HepG2 (cell line): Measurements from ENCODE around the gene EFEMP2. TPM values are rescaled to one million over a fixed set of nuclear protein-coding genes. Genes with fewer than 3 reads are reported as not detected.

ENCODE experiments used
- ATAC-seq: fragments of 200-7000 bp; cut with Tn5 transposase; 3 replicates; pipeline ENCODE4 v1.9.1; 2020; ENCODE audit warnings: mild to moderate bottlenecking, moderate library complexity
- BruUV-seq: library from RNA; stranded (reverse); fragments of 400-500 nt; replicated peaks from 2 replicates; lab custom pipeline; 2021; lab: Mats Ljungman, UMichigan
- CTCF ChIA-PET: fragments of 300-600 bp; formaldehyde crosslinking; extraction: SDS; loops from one replicate; lab custom pipeline; 2021; ENCODE audit warnings: low total read pairs, inconsistent platforms, low intra/inter-chr PET ratio; lab: Yijun Ruan, JAX
- POLR2A ChIA-PET: fragments of 350-600 bp; sonication (Branson Sonifier 250); formaldehyde crosslinking; loops from one replicate; lab custom pipeline; 2020; ENCODE audit warnings: antibody characterized with exemption, inconsistent platforms; lab: Yijun Ruan, JAX
- DNase-seq: peaks from one replicate; pipeline ENCODE4 v3.0.0-alpha.2; 2015; ENCODE audit warnings: low spot score
- FAIRE-seq: peaks from 3 replicates; lab custom pipeline; 2011; peaks lifted over from hg19 to GRCh38; lab: Jason Lieb, UNC
- H2AFZ ChIP-seq: one replicate; pipeline ENCODE4 v1.6.1; 2011; ENCODE audit warnings: low read length, inconsistent platforms
- H3K27ac ChIP-seq: fragments of 300-600 bp; 3 replicates; pipeline ENCODE4 v1.8.0; 2011; ENCODE audit warnings: mixed run types, mild to moderate bottlenecking, mixed read lengths, low read length, inconsistent platforms; ENCODE audit not compliant: insufficient read depth; ENCODE audit errors: extremely low read length
- H3K27me3 ChIP-seq, 2 experiments: fragments of 200-600 bp in 1 of 2; 2 replicates in 1 of 2; 3 replicates in 1 of 2; pipeline versions ENCODE4 v1.6.0 to v1.8.0; 2011; ENCODE audit warnings: low read length in 2 of 2, mild to moderate bottlenecking in 2 of 2, moderate library complexity in 2 of 2, inconsistent platforms in 1 of 2; ENCODE audit not compliant: insufficient read depth in 2 of 2, control insufficient read depth in 1 of 2
- H3K36me3 ChIP-seq, 2 experiments: fragments of 200-600 bp in 1 of 2; replicated peaks in 1 of 2; 2 replicates in 1 of 2; 3 replicates in 1 of 2; pipeline versions ENCODE4 v1.5.1 to v1.8.0; 2011; ENCODE audit warnings: low read length in 2 of 2, inconsistent platforms in 1 of 2; ENCODE audit not compliant: insufficient read depth in 2 of 2, control insufficient read depth in 1 of 2
- H3K4me1 ChIP-seq: 2 replicates; pipeline ENCODE4 v1.5.1; 2012; ENCODE audit warnings: low read length, inconsistent platforms; ENCODE audit not compliant: insufficient read depth
- H3K4me2 ChIP-seq: 2 replicates; pipeline ENCODE4 v1.6.0; 2011; ENCODE audit warnings: low read depth, low read length, inconsistent platforms
- H3K4me3 ChIP-seq, 3 experiments: fragments of 200-600 bp in 1 of 3; sonication (generic), shearing (Covaris generic) in 1 of 3; replicated peaks in 1 of 3; 2 replicates each; pipeline ENCODE4 v1.5.1; 2011 to 2016; ENCODE audit warnings: low read length in 3 of 3, inconsistent platforms in 2 of 3, low read depth in 2 of 3, mild to moderate bottlenecking in 2 of 3, control low read depth in 1 of 3, mixed read lengths in 1 of 3; ENCODE audit not compliant: insufficient read depth in 1 of 3
- H3K79me2 ChIP-seq: one replicate; pipeline ENCODE4 v1.6.1; 2011; ENCODE audit warnings: low read length, inconsistent platforms; ENCODE audit not compliant: insufficient read depth
- H3K9ac ChIP-seq: 2 replicates; pipeline ENCODE4 v1.6.0; 2011; ENCODE audit warnings: mild to moderate bottlenecking, low read depth, low read length, inconsistent platforms; ENCODE audit not compliant: insufficient read depth
- H3K9me3 ChIP-seq: 2 replicates; pipeline ENCODE4 v1.5.1; 2012; ENCODE audit warnings: mild to moderate bottlenecking, low read length
- H4K20me1 ChIP-seq: 2 replicates; pipeline ENCODE4 v1.6.0; 2011; ENCODE audit warnings: inconsistent platforms, mild to moderate bottlenecking, low read length, moderate library complexity; ENCODE audit not compliant: insufficient read depth
- BRD4 ChIP-seq: sonication (generic); formaldehyde crosslinking; IDR thresholded peaks from 2 replicates; pipeline ENCODE4 v1.4.0; 2020; ENCODE audit warnings: missing genetic modification reagents
- NR2F2 ChIP-seq: IDR thresholded peaks from 2 replicates; pipeline ENCODE4 v1.6.1; 2012; ENCODE audit warnings: low read depth, inconsistent platforms, borderline replicate concordance
- POLR2G ChIP-seq: fragments of 200-400 bp; formaldehyde crosslinking; IDR thresholded peaks from 2 replicates; pipeline ENCODE4 v1.6.1; 2018; ENCODE audit warnings: mild to moderate bottlenecking, low read depth, low read length, moderate library complexity
- SIN3B ChIP-seq: fragments of 150-350 bp; IDR thresholded peaks from 2 replicates; pipeline ENCODE4 v1.6.1; 2014; ENCODE audit warnings: low read length
- ZMAT3 ChIP-seq: sonication (generic); formaldehyde crosslinking; conservative IDR thresholded peaks from 2 replicates; pipeline ENCODE4 v1.7.0; 2021; ENCODE audit warnings: missing genetic modification reagents
- ZNF12 ChIP-seq: sonication (generic); formaldehyde crosslinking; IDR thresholded peaks from 2 replicates; pipeline ENCODE4 v1.5.0; 2020; ENCODE audit warnings: missing genetic modification reagents
- ZNF883 ChIP-seq: sonication (generic); formaldehyde crosslinking; IDR thresholded peaks from 2 replicates; pipeline ENCODE4 v1.5.1; 2020; ENCODE audit warnings: mild to moderate bottlenecking, missing genetic modification reagents; ENCODE audit errors: not compliant biosample characterization
- WGBS: methylation state at CpG from one replicate; pipeline ENCODE4 v1.1.6; 2017; ENCODE audit warnings: low lambda C conversion rate; 5-methylcytosine and 5-hydroxymethylcytosine counted together
- in situ Hi-C: cut with HindIII; loops from 2 replicates; pipeline ENCODE4 v1.10.0; 2017; ENCODE audit warnings: low pct_unique_long_range_greater_than_20kb; ENCODE audit not compliant: extremely low pct_ligation_motif_present
- intact Hi-C: fragments of 100-400 bp; cut with micrococcal nuclease; formaldehyde crosslinking; loops from one replicate; pipeline ENCODE4 v1.10.0; 2022; ENCODE audit not compliant: unreplicated experiment
- polyA plus RNA-seq, 8 experiments: library from polyadenylated mRNA; depleted of rRNA in 3 of 8; stranded (reverse) in 7 of 8; unstranded in 1 of 8; fragments of >200 nt; fragmentation: Illumina TruSeq in 4 of 8; extraction: Trizol in 4 of 8; gene quantifications; 2 replicates each; pipeline versions ENCODE4 v1.2.1 to v1.2.3, GENCODE V29; 2011 to 2016; ENCODE audit warnings: low read depth in 4 of 8, missing spikeins in 1 of 8, mixed read lengths in 1 of 8; ENCODE audit not compliant: insufficient read depth in 1 of 8
- total RNA-seq, 5 experiments: library from RNA; depleted of rRNA; stranded (reverse); fragments of >200 nt; fragmentation: Illumina TruSeq; extraction: Trizol; gene quantifications; 2 replicates each; pipeline ENCODE4 v1.2.3, GENCODE V29; 2016; ENCODE audit warnings: low read depth in 1 of 5
- TF ChIP-seq, protein P1 (sequence below): sonication (generic); formaldehyde crosslinking; IDR thresholded peaks from 2 replicates; pipeline ENCODE4 v1.4.0; 2020; ENCODE audit warnings: missing genetic modification reagents, mild to moderate bottlenecking, borderline replicate concordance
- TF ChIP-seq, protein P2 (sequence below): sonication (generic); formaldehyde crosslinking; IDR thresholded peaks from 2 replicates; pipeline ENCODE4 v1.4.0; 2020; ENCODE audit warnings: missing genetic modification reagents
- TF ChIP-seq, protein P3 (sequence below): sonication (generic); formaldehyde crosslinking; IDR thresholded peaks from one replicate; pipeline ENCODE4 v1.5.1; 2020; ENCODE audit warnings: mild to moderate bottlenecking, missing genetic modification reagents; ENCODE audit errors: not compliant biosample characterization

Gene EFEMP2
- total and polyA plus RNA-seq, 2 of the 13 experiments (the other 11 are each of a cell fraction or from before 2014, with no cell fraction given) = 7.4 to 29.7 TPM

DNA sequence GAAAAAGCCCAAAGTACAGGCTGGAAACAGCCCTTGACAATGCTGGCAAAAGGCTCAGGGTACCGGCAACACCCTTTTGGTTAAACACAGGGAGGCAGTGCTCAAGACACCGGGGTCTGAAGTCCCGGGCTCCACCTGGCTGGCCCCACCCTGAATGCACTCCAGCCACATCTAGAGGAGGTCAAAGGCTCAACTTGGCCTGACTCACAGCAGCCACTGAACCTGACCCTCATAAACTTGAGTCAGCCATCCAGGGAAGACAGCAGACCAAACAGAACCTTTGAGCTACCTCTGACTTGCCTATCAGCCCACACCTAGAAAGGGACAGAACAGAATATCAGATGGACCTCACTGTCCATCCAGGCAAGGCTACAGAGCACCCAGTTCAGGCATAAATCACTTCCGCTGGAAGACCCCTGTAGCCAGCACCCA is 18.4 kb downstream of the EFEMP2 start (continued):
- TF ChIP-seq, protein P1, sequence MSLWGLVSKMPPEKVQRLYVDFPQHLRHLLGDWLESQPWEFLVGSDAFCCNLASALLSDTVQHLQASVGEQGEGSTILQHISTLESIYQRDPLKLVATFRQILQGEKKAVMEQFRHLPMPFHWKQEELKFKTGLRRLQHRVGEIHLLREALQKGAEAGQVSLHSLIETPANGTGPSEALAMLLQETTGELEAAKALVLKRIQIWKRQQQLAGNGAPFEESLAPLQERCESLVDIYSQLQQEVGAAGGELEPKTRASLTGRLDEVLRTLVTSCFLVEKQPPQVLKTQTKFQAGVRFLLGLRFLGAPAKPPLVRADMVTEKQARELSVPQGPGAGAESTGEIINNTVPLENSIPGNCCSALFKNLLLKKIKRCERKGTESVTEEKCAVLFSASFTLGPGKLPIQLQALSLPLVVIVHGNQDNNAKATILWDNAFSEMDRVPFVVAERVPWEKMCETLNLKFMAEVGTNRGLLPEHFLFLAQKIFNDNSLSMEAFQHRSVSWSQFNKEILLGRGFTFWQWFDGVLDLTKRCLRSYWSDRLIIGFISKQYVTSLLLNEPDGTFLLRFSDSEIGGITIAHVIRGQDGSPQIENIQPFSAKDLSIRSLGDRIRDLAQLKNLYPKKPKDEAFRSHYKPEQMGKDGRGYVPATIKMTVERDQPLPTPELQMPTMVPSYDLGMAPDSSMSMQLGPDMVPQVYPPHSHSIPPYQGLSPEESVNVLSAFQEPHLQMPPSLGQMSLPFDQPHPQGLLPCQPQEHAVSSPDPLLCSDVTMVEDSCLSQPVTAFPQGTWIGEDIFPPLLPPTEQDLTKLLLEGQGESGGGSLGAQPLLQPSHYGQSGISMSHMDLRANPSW (CRISPR knock-in tag) = no peak
- TF ChIP-seq NR2F2 (peak; percentile 69), BRD4 (no peak), SIN3B (no peak), ZNF12 (CRISPR knock-in tag) (no peak), ZNF883 (CRISPR knock-in tag) (no peak), ZMAT3 (CRISPR knock-in tag) (no peak)
- TF ChIP-seq, protein P2, sequence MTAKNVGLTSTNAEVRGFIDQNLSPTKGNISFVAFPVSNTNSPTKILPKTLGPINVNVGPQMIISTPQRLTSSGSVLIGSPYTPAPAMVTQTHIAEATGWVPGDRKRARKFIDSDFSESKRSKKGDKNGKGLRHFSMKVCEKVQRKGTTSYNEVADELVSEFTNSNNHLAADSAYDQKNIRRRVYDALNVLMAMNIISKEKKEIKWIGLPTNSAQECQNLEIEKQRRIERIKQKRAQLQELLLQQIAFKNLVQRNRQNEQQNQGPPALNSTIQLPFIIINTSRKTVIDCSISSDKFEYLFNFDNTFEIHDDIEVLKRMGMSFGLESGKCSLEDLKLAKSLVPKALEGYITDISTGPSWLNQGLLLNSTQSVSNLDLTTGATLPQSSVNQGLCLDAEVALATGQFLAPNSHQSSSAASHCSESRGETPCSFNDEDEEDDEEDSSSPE = no peak

- peak; percentile 31; the same call in 1 of the 2 replicates for TF ChIP-seq POLR2G
- TF ChIP-seq, protein P3, sequence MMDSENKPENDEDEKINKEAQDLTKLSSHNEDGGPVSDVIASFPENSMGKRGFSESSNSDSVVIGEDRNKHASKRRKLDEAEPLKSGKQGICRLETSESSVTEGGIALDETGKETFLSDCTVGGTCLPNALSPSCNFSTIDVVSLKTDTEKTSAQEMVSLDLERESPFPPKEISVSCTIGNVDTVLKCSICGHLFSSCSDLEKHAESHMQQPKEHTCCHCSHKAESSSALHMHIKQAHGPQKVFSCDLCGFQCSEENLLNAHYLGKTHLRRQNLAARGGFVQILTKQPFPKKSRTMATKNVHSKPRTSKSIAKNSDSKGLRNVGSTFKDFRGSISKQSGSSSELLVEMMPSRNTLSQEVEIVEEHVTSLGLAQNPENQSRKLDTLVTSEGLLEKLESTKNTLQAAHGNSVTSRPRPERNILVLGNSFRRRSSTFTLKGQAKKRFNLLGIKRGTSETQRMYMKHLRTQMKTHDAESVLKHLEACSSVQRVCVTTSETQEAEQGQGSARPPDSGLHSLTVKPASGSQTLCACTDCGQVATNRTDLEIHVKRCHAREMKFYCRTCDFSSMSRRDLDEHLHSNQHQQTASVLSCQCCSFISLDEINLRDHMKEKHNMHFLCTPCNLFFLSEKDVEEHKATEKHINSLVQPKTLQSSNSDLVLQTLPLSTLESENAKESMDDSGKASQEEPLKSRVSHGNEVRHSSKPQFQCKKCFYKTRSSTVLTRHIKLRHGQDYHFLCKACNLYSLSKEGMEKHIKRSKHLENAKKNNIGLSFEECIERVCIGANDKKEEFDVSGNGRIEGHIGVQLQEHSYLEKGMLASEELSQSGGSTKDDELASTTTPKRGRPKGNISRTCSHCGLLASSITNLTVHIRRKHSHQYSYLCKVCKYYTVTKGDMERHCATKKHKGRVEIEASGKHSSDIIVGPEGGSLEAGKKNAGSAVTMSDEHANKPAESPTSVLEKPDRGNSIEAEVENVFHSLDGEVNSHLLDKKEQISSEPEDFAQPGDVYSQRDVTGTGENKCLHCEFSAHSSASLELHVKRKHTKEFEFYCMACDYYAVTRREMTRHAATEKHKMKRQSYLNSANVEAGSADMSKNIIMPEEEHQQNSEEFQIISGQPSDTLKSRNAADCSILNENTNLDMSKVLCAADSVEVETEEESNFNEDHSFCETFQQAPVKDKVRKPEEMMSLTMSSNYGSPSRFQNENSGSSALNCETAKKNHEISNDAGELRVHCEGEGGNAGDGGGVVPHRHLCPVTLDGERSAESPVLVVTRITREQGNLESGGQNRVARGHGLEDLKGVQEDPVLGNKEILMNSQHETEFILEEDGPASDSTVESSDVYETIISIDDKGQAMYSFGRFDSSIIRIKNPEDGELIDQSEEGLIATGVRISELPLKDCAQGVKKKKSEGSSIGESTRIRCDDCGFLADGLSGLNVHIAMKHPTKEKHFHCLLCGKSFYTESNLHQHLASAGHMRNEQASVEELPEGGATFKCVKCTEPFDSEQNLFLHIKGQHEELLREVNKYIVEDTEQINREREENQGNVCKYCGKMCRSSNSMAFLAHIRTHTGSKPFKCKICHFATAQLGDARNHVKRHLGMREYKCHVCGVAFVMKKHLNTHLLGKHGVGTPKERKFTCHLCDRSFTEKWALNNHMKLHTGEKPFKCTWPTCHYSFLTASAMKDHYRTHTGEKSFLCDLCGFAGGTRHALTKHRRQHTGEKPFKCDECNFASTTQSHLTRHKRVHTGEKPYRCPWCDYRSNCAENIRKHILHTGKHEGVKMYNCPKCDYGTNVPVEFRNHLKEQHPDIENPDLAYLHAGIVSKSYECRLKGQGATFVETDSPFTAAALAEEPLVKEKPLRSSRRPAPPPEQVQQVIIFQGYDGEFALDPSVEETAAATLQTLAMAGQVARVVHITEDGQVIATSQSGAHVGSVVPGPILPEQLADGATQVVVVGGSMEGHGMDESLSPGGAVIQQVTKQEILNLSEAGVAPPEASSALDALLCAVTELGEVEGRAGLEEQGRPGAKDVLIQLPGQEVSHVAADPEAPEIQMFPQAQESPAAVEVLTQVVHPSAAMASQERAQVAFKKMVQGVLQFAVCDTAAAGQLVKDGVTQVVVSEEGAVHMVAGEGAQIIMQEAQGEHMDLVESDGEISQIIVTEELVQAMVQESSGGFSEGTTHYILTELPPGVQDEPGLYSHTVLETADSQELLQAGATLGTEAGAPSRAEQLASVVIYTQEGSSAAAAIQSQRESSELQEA (CRISPR knock-in tag) = no peak
- H4K20me1 ChIP-seq = peaks cover 50% of the 10 kb centered on the region
- no peak overlapping the region for H3K4me2 ChIP-seq
- CTCF ChIA-PET = no interaction called here
- H3K9me3 ChIP-seq = 0 out of 2 replicates have a peak, but pooled peaks cover 4% of the 10 kb centered on the region
- no peaks in the 10 kb centered on the region; a peak in 1 of 5 replicates for H3K27me3 ChIP-seq
- intact Hi-C loops (no loop called here), in situ Hi-C loops (loop anchor here (10.0 kb wide), 1 partner anchor 299 kb away; the partner anchor contains the start of gene LTBP3)
- peak overlapping the region; percentile 20 for H3K27ac ChIP-seq
- no peak overlapping the region for H3K9ac ChIP-seq
- H3K4me3 ChIP-seq = no peak overlapping the region
- H3K4me1 ChIP-seq = peaks cover 63% of the 10 kb centered on the region
- ATAC-seq (no peak), FAIRE-seq (no peak), DNase-seq (no peak)
- 100% methylated on average over 2 of the region's 6 CpGs for WGBS
- no peak overlapping the region for H2AFZ ChIP-seq
- BruUV-seq = no TSS peak
- POLR2A ChIA-PET = interaction anchor here (1.0 to 2.6 kb wide), 7 partner anchors 16 to 200 kb away, joined by 3 to 8 read pairs (median 4); partner anchors contain the start of genes CCDC85B and FIBP
- H3K79me2 ChIP-seq = peaks cover 22% of the 10 kb centered on the region
- H3K36me3 ChIP-seq = peaks cover 14 to 34% of the 10 kb centered on the region in 2 experiments
These were observed 19.2 kb downstream of the EFEMP2 start for GRCh38 chr11:65853246-65853979.
